Measurements from ENCODE around the gene LGR6. TPM values are rescaled to one million over a fixed set of nuclear protein-coding genes. Genes with fewer than 3 reads are reported as not detected.

The LGR6 gene
- total and polyA plus RNA-seq, 2 of the 8 experiments (the other 6 are each of a cell fraction or from before 2014, with no cell fraction given): 0.50 to 1.0 TPM

- no peaks in the 10 kb centered on the region for H3K79me2 ChIP-seq (ENCODE audit: control insufficient read depth in 1 of 2, insufficient read depth in 2 of 2, low read length in 2 of 2)
- H3K14ac ChIP-seq (ENCODE audit: insufficient read length): no peak overlapping the region
- no peaks in the 10 kb centered on the region for H3K36me3 ChIP-seq (ENCODE audit: control insufficient read depth in 2 of 4, insufficient read depth in 4 of 4, low read length in 3 of 4)
- no peak overlapping the region for H4K8ac ChIP-seq (ENCODE audit: extremely low read depth, insufficient read depth, low read length)
- no peak overlapping the region for H2AK5ac ChIP-seq (ENCODE audit: low read depth, low read length)
- FAIRE-seq (no peak), DNase-seq (ENCODE audit: low read depth in 1 of 2, low spot score in 2 of 2) (no peak)
- no peak overlapping the region for H3K4ac ChIP-seq (replicated peaks; ENCODE audit: insufficient read length, low read depth, low read length)
- no peaks in the 10 kb centered on the region; a peak in 1 of 7 replicates for H3K27me3 ChIP-seq (replicated peaks in 1 of 4; ENCODE audit: control insufficient read depth in 3 of 4, extremely low read depth in 1 of 4, insufficient read depth in 3 of 4, low read length in 3 of 4)
- no peak overlapping the region for H4K91ac ChIP-seq (replicated peaks; ENCODE audit: insufficient read length, low read length)
- no peaks in the 10 kb centered on the region for H3K9me3 ChIP-seq (ENCODE audit: insufficient read depth in 2 of 2, low read depth in 1 of 2, low read length in 1 of 2)
- no peak overlapping the region for H3K23ac ChIP-seq (ENCODE audit: insufficient read length)
- peaks cover 4 to 6% (median 5%) of the 10 kb centered on the region in 4 experiments for H3K4me1 ChIP-seq (replicated peaks in 1 of 4; ENCODE audit: control insufficient read depth in 3 of 4, insufficient read depth in 4 of 4, low read length in 3 of 4)
- no peak overlapping the region for H2BK120ac ChIP-seq (replicated peaks; ENCODE audit: low read depth, low read length)
- H2AFZ ChIP-seq (ENCODE audit: low read length): no peak overlapping the region
- no peak overlapping the region for H3K9ac ChIP-seq (replicated peaks in 1 of 4; ENCODE audit: extremely low read depth in 1 of 4, low read depth in 3 of 4, low read length in 3 of 4)
- H3K4me3 ChIP-seq (ENCODE audit: extremely low read depth in 1 of 4, insufficient read depth in 2 of 4, low read depth in 3 of 4, low read length in 4 of 4): no peak overlapping the region
- no peaks in the 10 kb centered on the region for H4K20me1 ChIP-seq (replicated peaks in 1 of 2; ENCODE audit: control insufficient read depth in 1 of 2, insufficient read depth in 2 of 2, low read length in 2 of 2)
- H2BK15ac ChIP-seq (ENCODE audit: low read length): no peak overlapping the region
- H2BK5ac ChIP-seq (ENCODE audit: low read depth, low read length): no peak overlapping the region
- POLR2A ChIA-PET (ENCODE audit: partially characterized antibody): no interaction called here
- H2BK20ac ChIP-seq (ENCODE audit: low read length): no peak overlapping the region
- H3K4me2 ChIP-seq (ENCODE audit: insufficient read depth in 1 of 2, low read depth in 2 of 2, low read length in 2 of 2): no peak overlapping the region
- WGBS, 2 experiments (ENCODE audit: extremely low coverage in 1 of 2, insufficient coverage in 1 of 2, insufficient read length in 1 of 2, insufficient replicate concordance in 2 of 2, low coverage in 1 of 2, low lambda C conversion rate in 2 of 2, missing lambda C conversion rate in 1 of 2): 75% methylated on average over 9 of the region's 9 CpGs; no CpG with 5 or more reads in 1 of the 2 experiments
- no peak overlapping the region for H3K56ac ChIP-seq (replicated peaks; ENCODE audit: insufficient read length, low read depth, low read length)
- CTCF ChIA-PET (ENCODE audit: partially characterized antibody): interaction anchor here (1.0 to 17.3 kb wide), 7 partner anchors 8 to 245 kb away, joined by 4 to 249 read pairs (median 6); partner anchors contain the start of gene LGR6
- no peak overlapping the region for H2BK12ac ChIP-seq (ENCODE audit: low read depth, low read length)
- H3K18ac ChIP-seq (ENCODE audit: extremely low read depth, low read length): no peak overlapping the region
- no peaks in the 10 kb centered on the region for H3K79me1 ChIP-seq (ENCODE audit: low read depth, low read length)
- H3K27ac ChIP-seq (ENCODE audit: low read depth, low read length): no peak overlapping the region
- no peaks in the 10 kb centered on the region; the same call in 1 of the 2 replicates for H3K23me2 ChIP-seq (ENCODE audit: low read depth, low read length)
- no peak overlapping the region for H4K5ac ChIP-seq (ENCODE audit: insufficient read length, low read depth, low read length)
- TF ChIP-seq RFX5 (IDR thresholded peaks at IDR 0.05; ENCODE audit: borderline replicate concordance, low read depth, low read length) (no peak), BCL11A (IDR thresholded peaks at IDR 0.05; ENCODE audit: low read depth in 2 of 2, low read length in 2 of 2) (no peak), SIX5 (IDR thresholded peaks at IDR 0.05; ENCODE audit: low read depth, low read length) (no peak), TBP (IDR thresholded peaks at IDR 0.05; ENCODE audit: low read depth, low read length) (no peak), EP300 (IDR thresholded peaks at IDR 0.05; ENCODE audit: borderline replicate concordance in 1 of 2, low read depth in 2 of 2, low read length in 2 of 2) (no peak), TAF1 (IDR thresholded peaks at IDR 0.05; ENCODE audit: low read depth, low read length) (no peak), CHD2 (IDR thresholded peaks at IDR 0.05; ENCODE audit: low read length) (no peak), CTBP2 (IDR thresholded peaks at IDR 0.05; ENCODE audit: borderline replicate concordance, insufficient read depth, insufficient read length, low read length) (no peak), KDM4A (IDR thresholded peaks at IDR 0.05; ENCODE audit: low read depth, low read length, severe bottlenecking) (no peak), TCF12 (IDR thresholded peaks at IDR 0.05; ENCODE audit: low read depth, low read length) (no peak), HDAC2 (IDR thresholded peaks at IDR 0.05; ENCODE audit: borderline replicate concordance in 1 of 2, low read depth in 2 of 2, low read length in 2 of 2) (no peak), NRF1 (IDR thresholded peaks at IDR 0.05; ENCODE audit: low read depth, low read length) (no peak), KDM1A (IDR thresholded peaks at IDR 0.05; ENCODE audit: borderline replicate concordance, low read length) (no peak), KDM5A (IDR thresholded peaks at IDR 0.05; ENCODE audit: low read length) (no peak)
These were observed 51.3 kb downstream of the LGR6 start for GRCh38 chr1:202244841-202245261.
